CD4-positive, alpha-beta memory T cell (primary cell): ENCODE results near the gene RNF26. TPM values are rescaled to one million over a fixed set of nuclear protein-coding genes. Genes with fewer than 3 reads are reported as not detected.

ENCODE experiments used
- CTCF ChIA-PET: fragments of 350-600 bp; sonication (Branson Sonifier 250); formaldehyde crosslinking; loops from one replicate; lab custom pipeline; 2021; ENCODE audit warnings: inconsistent platforms; ENCODE audit not compliant: partially characterized antibody; lab: Charles Lee
- POLR2A ChIA-PET: fragments of 350-600 bp; sonication (Branson Sonifier 250); formaldehyde crosslinking; loops from one replicate; lab custom pipeline; 2021; ENCODE audit not compliant: partially characterized antibody; lab: Charles Lee
- DNase-seq, 5 donors: peaks; one replicate each; pipeline versions ENCODE4 v3.0.0 to v3.0.0-alpha.2; 2020 to 2022; ENCODE audit warnings: mixed read lengths in 1 of 5
- H3K27ac ChIP-seq: one replicate; pipeline ENCODE4 v1.7.0; 2013; ENCODE audit warnings: low read depth, low read length
- H3K27me3 ChIP-seq: 2 replicates; pipeline ENCODE4 v1.7.0; 2013; ENCODE audit warnings: mild to moderate bottlenecking, low read length, moderate library complexity; ENCODE audit not compliant: insufficient read depth
- H3K36me3 ChIP-seq: 2 replicates; pipeline ENCODE4 v1.7.0; 2013; ENCODE audit warnings: mild to moderate bottlenecking, low read length, moderate library complexity; ENCODE audit not compliant: insufficient read depth
- H3K4me1 ChIP-seq: 2 replicates; pipeline ENCODE4 v1.7.0; 2013; ENCODE audit warnings: mild to moderate bottlenecking, low read length, moderate library complexity; ENCODE audit not compliant: insufficient read depth
- H3K4me3 ChIP-seq, 2 donors: one replicate each; pipeline ENCODE4 v1.7.0; 2013; ENCODE audit warnings: low read length in 2 of 2, mild to moderate bottlenecking in 1 of 2
- H3K9me3 ChIP-seq, 2 donors: one replicate each; pipeline ENCODE4 v1.7.0; 2013; ENCODE audit warnings: low read length in 2 of 2, control low read depth in 1 of 2; ENCODE audit not compliant: control insufficient read depth in 1 of 2
- H3K27ac Mint-ChIP-seq, 7 donors: one replicate each; pipeline ENCODE4 v1.8.0; 2020 to 2021; ENCODE audit warnings: mixed read lengths in 7 of 7, mild to moderate bottlenecking in 6 of 7, inconsistent platforms in 3 of 7, moderate library complexity in 3 of 7
- H3K27me3 Mint-ChIP-seq, 2 donors: one replicate each; pipeline ENCODE4 v1.8.0; 2020 to 2021; ENCODE audit warnings: mixed read lengths in 2 of 2
- H3K36me3 Mint-ChIP-seq, 2 donors: one replicate each; pipeline ENCODE4 v1.8.0; 2020 to 2021; ENCODE audit warnings: mixed read lengths in 2 of 2, inconsistent platforms in 1 of 2, mild to moderate bottlenecking in 1 of 2
- H3K4me1 Mint-ChIP-seq, 4 donors: one replicate each; pipeline ENCODE4 v1.8.0; 2020 to 2021; ENCODE audit warnings: mixed read lengths in 4 of 4, mild to moderate bottlenecking in 1 of 4
- H3K4me3 Mint-ChIP-seq, 8 donors: one replicate each; pipeline ENCODE4 v1.8.0; 2020 to 2021; ENCODE audit warnings: mixed read lengths in 8 of 8, mild to moderate bottlenecking in 7 of 8, moderate library complexity in 6 of 8, inconsistent platforms in 3 of 8
- H3K9me3 Mint-ChIP-seq, 8 donors: one replicate each; pipeline ENCODE4 v1.8.0; 2020 to 2021; ENCODE audit warnings: mixed read lengths in 8 of 8, mild to moderate bottlenecking in 5 of 8, inconsistent platforms in 3 of 8, moderate library complexity in 1 of 8
- intact Hi-C: fragments of 100-400 bp; cut with micrococcal nuclease; formaldehyde crosslinking; loops from one replicate; pipeline ENCODE4 v1.15.1; 2023
- polyA plus RNA-seq, 2 donors: library from polyadenylated mRNA; unstranded; fragments of 300-500 nt; fragmentation: Illumina TruSeq; gene quantifications; one replicate each; pipeline ENCODE4 v1.2.3, GENCODE V29; 2021
- total RNA-seq, 2 experiments: library from RNA; stranded (reverse); gene quantifications; one replicate each; pipeline ENCODE4 v1.2.3, GENCODE V29; 2021

RNF26 gene
- total and polyA plus RNA-seq, 4 experiments from 2014 or later = 17.5 to 50.8 (median 25.7) TPM

DNA sequence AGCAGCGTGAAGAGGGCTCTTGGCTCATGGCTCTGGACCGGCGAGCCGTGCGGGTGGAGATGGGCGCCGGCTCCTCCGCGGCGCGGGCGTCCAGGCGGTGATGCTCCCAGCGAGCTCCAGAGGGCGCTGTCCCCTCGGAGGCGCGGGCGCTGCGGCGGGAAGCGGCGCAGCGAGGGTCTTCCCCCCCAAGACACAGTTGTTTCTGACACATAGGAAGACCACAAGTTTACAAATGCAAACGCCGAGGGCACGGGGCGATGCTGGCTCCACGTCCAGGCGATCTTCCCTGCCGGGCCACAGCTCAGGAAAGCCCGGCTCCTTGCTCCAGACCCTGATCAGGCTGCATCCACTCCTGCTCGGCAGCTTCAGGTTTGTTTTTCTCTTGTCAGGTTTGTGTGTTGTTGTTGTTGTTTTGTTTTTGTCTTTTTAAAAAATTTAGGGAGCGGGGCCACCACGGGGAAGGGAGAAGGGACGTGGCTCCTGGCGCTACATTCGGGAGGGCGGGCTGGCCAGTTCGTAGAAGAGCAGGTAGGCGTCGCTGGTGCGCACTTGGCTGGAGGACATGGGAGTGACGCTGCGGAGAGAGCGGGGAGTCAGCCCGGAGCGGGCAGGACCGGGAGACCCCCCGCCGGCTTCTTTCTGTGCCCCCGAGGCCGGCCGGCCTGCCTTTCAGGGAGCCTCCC is 22.2 kb downstream of the RNF26 start:
- no peaks in the 10 kb centered on the region for H3K9me3 Mint-ChIP-seq
- intact Hi-C loops = loop anchor here (1.0 kb wide), 3 partner anchors 18 to 178 kb away; partner anchors contain the start of gene USP2
- peak overlapping the region in 6 of 7 donors; percentile 75 to 94 (median 92) for H3K27ac Mint-ChIP-seq
- H3K4me3 ChIP-seq = peak overlapping the region; percentile 59 to 78
- H3K36me3 ChIP-seq = no peaks in the 10 kb centered on the region
- H3K27ac ChIP-seq = peak overlapping the region; percentile 23
- H3K4me3 Mint-ChIP-seq = peak overlapping the region; percentile 86 to 95 (median 91)
- ChIA-PET CTCF (interaction anchor here (1.0 to 4.7 kb wide), 22 partner anchors 8 to 1419 kb away, joined by 3 to 179 read pairs (median 6); partner anchors contain the start of genes C1QTNF5, MFRP, NECTIN1 and RNF26), POLR2A (interaction anchor here (3.7 kb wide), 1 partner anchor 25 kb away, joined by 16 read pairs; the partner anchor contains the start of gene USP2)
- H3K4me1 Mint-ChIP-seq = peaks cover 3 to 11% (median 6%) of the 10 kb centered on the region in 4 donors
- no peaks in the 10 kb centered on the region for H3K9me3 ChIP-seq
- DNase-seq = peak; percentile 69 to 75 (median 72)
- peaks cover 7 to 8% of the 10 kb centered on the region in 2 donors for H3K27me3 Mint-ChIP-seq
- H3K36me3 Mint-ChIP-seq = no peaks in the 10 kb centered on the region
- H3K27me3 ChIP-seq = no peaks in the 10 kb centered on the region
- H3K4me1 ChIP-seq = peaks cover 5% of the 10 kb centered on the region

DNA sequence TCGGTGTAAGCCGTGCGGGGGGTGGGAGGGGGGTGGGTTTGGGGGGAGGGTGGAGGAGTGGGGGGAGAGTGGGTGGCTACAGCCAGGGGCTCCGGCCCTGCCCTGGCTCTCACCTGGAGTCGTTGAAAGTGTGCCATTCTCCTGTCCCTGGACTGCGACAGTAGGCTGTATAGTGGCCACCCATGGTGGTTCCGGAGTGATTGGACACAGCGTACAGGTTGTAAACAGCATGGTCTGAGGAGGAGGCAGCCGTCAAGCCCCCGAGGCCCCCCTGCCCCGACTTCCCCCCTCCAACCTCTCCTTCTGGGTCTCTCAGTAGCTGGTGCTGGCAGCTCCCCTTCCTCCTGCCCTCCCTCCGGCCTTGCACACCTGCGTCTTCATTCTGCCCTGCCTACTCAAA is 22.7 kb downstream of the RNF26 start:
- peak overlapping the region in 4 of 7 donors; percentile 28 to 87 (median 41) for H3K27ac Mint-ChIP-seq
- H3K4me3 Mint-ChIP-seq = peak overlapping the region; percentile 39 to 80 (median 64)
- intact Hi-C loops = no loop called here
- no peaks in the 10 kb centered on the region for H3K27me3 ChIP-seq
- POLR2A ChIA-PET = interaction anchor here (3.7 kb wide), 1 partner anchor 24 kb away, joined by 16 read pairs; the partner anchor contains the start of gene USP2
- peaks cover 6 to 8% of the 10 kb centered on the region in 2 donors for H3K27me3 Mint-ChIP-seq
- H3K9me3 ChIP-seq = no peaks in the 10 kb centered on the region
- no peak overlapping the region for H3K27ac ChIP-seq
- H3K4me1 Mint-ChIP-seq = peaks cover 3 to 12% (median 6%) of the 10 kb centered on the region in 4 donors
- no peaks in the 10 kb centered on the region for H3K36me3 ChIP-seq
- CTCF ChIA-PET = interaction anchor here (0.6 to 4.7 kb wide), 16 partner anchors 8 to 1420 kb away, joined by 4 to 179 read pairs (median 10); partner anchors contain the start of genes C1QTNF5, MFRP, NECTIN1 and USP2
- H3K9me3 Mint-ChIP-seq = no peaks in the 10 kb centered on the region
- no peak for DNase-seq
- H3K4me1 ChIP-seq = peaks cover 5% of the 10 kb centered on the region
- no peaks in the 10 kb centered on the region for H3K36me3 Mint-ChIP-seq
- H3K4me3 ChIP-seq = no peak overlapping the region

DNA sequence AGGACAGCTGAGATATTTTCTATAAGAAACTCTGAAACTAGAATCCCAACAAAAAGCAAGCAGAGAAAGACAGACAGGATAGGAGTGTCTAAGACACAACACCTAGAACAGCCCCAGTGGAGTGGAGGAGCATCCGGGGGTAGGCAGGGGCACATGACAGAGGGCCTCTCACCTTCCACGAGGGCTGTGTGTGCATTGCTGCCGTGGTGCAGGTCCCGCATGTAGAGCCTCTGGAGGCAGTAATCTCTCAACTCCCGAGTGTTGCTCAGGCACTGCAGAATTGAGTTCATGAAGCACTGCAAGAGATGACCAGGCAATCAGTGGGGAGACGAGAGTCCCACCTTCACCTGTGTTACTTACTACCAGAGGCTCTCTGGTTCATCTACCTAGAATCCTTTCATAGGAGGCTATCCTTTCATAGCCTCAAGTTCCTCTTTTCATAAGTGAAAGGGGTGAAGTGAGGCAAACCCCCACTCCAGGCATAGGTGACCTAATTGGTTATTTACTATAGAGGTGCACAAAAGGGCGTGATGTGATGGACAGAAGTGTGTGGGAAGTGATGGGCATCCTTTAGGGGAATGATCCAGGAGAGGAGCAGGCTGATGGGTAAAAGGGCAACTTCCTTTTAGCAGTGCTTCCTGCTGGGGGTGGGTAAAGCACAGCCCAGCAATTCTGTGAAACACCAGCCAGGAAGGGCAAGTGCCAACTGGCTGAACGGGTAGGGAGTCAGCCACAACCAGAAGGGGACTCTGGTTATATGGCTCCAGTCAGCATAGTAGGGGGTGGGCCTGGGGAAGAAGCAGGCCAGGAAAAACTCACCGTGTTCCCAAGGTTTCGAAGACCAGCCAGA is 25.3 kb downstream of the RNF26 start:
- H3K27ac ChIP-seq = no peak overlapping the region
- intact Hi-C loops = no loop called here
- Mint-ChIP-seq H3K27ac (no peak overlapping the region), H3K9me3 (no peaks in the 10 kb centered on the region), H3K36me3 (no peaks in the 10 kb centered on the region), H3K4me3 (no peak overlapping the region), H3K27me3 (peaks cover 4 to 15% of the 10 kb centered on the region in 2 donors), H3K4me1 (peaks cover 8 to 27% (median 12%) of the 10 kb centered on the region in 4 donors)
- H3K4me1 ChIP-seq = peaks cover 9% of the 10 kb centered on the region
- no peak for DNase-seq
- H3K27me3 ChIP-seq = peaks cover 4% of the 10 kb centered on the region
- no peaks in the 10 kb centered on the region for H3K9me3 ChIP-seq
- H3K36me3 ChIP-seq = no peaks in the 10 kb centered on the region
- POLR2A ChIA-PET = no interaction called here
- CTCF ChIA-PET = interaction anchor here (0.7 to 4.7 kb wide), 4 partner anchors 9 to 37 kb away, joined by 3 to 179 read pairs (median 5); partner anchors contain the start of gene USP2
- H3K4me3 ChIP-seq = no peak overlapping the region

DNA sequence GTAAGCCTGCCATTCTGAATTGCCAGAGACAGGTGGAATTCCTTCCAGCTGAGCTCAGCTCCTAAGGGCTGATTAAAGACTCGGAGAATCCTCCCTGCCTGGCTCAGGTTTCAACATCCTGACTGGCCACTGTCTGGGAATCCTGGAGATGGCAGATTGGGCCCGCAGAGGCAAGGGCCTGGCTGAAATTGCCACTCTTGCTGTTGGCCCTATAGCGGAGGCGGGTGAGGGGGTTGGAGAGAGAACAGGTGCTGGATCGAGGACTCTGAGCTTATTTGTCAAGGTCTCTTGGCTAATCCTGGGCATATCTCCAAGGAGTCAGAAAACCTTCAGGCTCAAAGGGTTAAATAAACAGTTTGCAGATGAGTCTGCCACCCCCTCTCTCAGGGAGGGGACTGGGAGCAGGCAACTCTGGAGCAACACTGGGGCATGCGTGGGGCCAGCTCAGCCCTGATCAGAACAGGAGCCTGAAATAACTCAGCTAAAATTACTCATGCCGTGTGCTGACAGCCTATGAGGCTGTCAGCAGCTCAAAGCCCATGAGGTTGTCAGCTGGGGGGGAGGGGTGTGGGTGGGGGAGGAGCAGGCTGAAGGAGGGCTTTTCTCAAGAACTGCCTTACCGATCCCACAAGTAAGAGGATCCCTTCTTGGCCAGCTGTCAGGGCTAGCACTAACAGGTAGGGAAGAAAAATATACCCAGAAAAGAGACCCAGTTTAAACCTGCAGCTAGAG is 26.9 kb downstream of the RNF26 start:
- H3K4me1 Mint-ChIP-seq = peaks cover 6 to 30% (median 12%) of the 10 kb centered on the region in 4 donors
- ChIA-PET CTCF (interaction anchor here (0.8 to 2.8 kb wide), 3 partner anchors 20 to 368 kb away, joined by 3 to 10 read pairs (median 4); partner anchors contain the start of genes NECTIN1 and USP2), POLR2A (no interaction called here)
- no peak overlapping the region for H3K4me3 Mint-ChIP-seq
- Histone ChIP-seq H3K9me3 (no peaks in the 10 kb centered on the region), H3K27ac (no peak overlapping the region), H3K4me1 (peaks cover 7% of the 10 kb centered on the region), H3K36me3 (no peaks in the 10 kb centered on the region), H3K27me3 (peaks cover 14% of the 10 kb centered on the region), H3K4me3 (no peak overlapping the region)
- H3K27me3 Mint-ChIP-seq = peaks cover 13 to 25% of the 10 kb centered on the region in 2 donors
- no peak for DNase-seq
- no peaks in the 10 kb centered on the region for H3K36me3 Mint-ChIP-seq
- no peaks in the 10 kb centered on the region for H3K9me3 Mint-ChIP-seq
- H3K27ac Mint-ChIP-seq = peak overlapping the region in 1 of 7 donors; percentile 63
- intact Hi-C loops = no loop called here

DNA sequence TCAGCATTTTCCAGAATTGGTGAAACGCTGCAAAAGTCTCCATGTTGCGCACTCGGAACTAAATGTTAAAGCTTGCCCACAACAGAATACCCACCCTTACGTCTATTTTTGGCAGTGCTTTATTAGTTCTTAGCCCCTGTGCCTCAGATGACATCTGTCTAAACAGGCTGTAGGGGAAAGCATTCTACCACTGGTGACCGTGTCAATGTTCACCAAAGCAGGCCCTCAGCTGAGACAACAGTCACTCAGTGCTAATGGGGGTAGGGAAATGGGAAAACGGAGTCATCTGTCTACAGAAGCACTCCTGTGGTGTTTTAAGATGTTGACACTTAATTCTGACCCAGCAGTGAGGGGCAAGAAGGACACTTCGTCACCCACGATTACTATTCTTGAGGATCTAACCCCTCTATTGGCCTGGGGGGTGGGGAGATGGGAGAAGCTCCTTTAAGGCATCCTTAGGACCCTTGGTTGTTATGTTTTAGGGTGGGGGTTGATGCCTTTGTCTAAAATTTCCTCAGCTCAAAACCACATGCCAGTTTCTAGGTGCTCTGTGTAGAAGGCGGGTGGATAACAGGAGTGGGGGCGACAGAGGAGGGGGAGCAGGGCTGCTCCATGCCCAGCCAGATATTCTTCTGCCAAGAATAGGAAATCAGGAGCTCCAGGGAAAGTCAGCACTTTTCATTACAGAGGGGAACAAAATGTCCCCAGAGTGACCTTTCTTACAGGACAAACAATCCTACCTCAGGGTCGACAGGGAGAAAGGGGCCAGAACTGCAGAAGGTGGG is 27.8 kb downstream of the RNF26 start:
- no peak overlapping the region for H3K4me3 ChIP-seq
- POLR2A ChIA-PET = no interaction called here
- peak overlapping the region in 2 of 7 donors; percentile 17 to 64 for H3K27ac Mint-ChIP-seq
- no peak for DNase-seq
- peak overlapping the region in 3 of 8 donors; percentile 29 to 68 (median 41) for H3K4me3 Mint-ChIP-seq
- CTCF ChIA-PET = interaction anchor here (1.8 to 2.8 kb wide), 2 partner anchors 19 to 113 kb away, joined by 4 to 10 read pairs; partner anchors contain the start of gene USP2
- peaks cover 7% of the 10 kb centered on the region for H3K4me1 ChIP-seq
- H3K36me3 Mint-ChIP-seq = no peaks in the 10 kb centered on the region
- no peak overlapping the region for H3K27ac ChIP-seq
- no peaks in the 10 kb centered on the region for H3K9me3 Mint-ChIP-seq
- H3K4me1 Mint-ChIP-seq = peaks cover 5 to 24% (median 11%) of the 10 kb centered on the region in 4 donors
- H3K9me3 ChIP-seq = no peaks in the 10 kb centered on the region
- peaks cover 14% of the 10 kb centered on the region for H3K27me3 ChIP-seq
- H3K27me3 Mint-ChIP-seq = peaks cover 21 to 32% of the 10 kb centered on the region in 2 donors
- H3K36me3 ChIP-seq = no peaks in the 10 kb centered on the region
- intact Hi-C loops = no loop called here

DNA sequence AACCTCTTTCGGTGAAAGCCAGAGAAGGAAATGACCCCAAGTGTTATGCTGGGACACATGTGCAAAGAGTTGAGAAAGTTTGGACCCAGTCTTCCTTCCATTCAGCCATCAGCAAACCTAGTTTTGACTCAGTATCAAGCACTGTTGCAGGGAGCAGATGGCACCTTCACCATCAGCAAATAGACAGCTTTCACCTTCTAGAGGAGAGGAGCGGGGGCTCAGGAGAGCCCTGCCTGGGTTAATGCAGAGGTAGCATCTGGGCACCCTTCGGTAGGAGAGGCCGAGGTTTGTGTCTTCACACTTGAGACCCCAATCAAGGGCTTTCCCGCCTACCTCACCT is 28.4 kb downstream of the RNF26 start:
- no peak for DNase-seq
- Mint-ChIP-seq H3K36me3 (no peaks in the 10 kb centered on the region), H3K4me1 (peaks cover 5 to 20% (median 9%) of the 10 kb centered on the region in 4 donors), H3K9me3 (no peaks in the 10 kb centered on the region), H3K27me3 (peaks cover 26 to 34% of the 10 kb centered on the region in 2 donors), H3K27ac (no peak overlapping the region), H3K4me3 (peak overlapping the region in 4 of 8 donors; percentile 6 to 75 (median 48))
- Histone ChIP-seq H3K27ac (no peak overlapping the region), H3K4me1 (peaks cover 7% of the 10 kb centered on the region), H3K27me3 (peaks cover 14% of the 10 kb centered on the region), H3K36me3 (no peaks in the 10 kb centered on the region), H3K4me3 (no peak overlapping the region), H3K9me3 (no peaks in the 10 kb centered on the region)
- intact Hi-C loops = no loop called here
- ChIA-PET CTCF (interaction anchor here (1.8 to 2.8 kb wide), 2 partner anchors 18 to 112 kb away, joined by 4 to 10 read pairs; partner anchors contain the start of gene USP2), POLR2A (no interaction called here)
